Ovary (tissue), 9 donors: Measurements from ENCODE around the gene HNRNPAB. TPM values are rescaled to one million over a fixed set of nuclear protein-coding genes. Genes with fewer than 3 reads are reported as not detected.

Experiments used
- DNase-seq, 5 donors: peaks; one replicate each; pipeline ENCODE4 v3.0.0-alpha.2; 2019 to 2020
- H3K27ac ChIP-seq, 2 donors: fragments of 200-600 bp; one replicate each; pipeline versions ENCODE4 v1.5.1 to v1.8.0; 2019 to 2022
- H3K27me3 ChIP-seq: fragments of 200-600 bp; one replicate; pipeline ENCODE4 v1.8.0; 2022
- H3K36me3 ChIP-seq: fragments of 200-600 bp; sonication (generic); one replicate; pipeline ENCODE4 v1.5.1; 2019
- H3K4me1 ChIP-seq: one replicate; pipeline ENCODE4 v1.8.1; 2013; ENCODE audit warnings: mild to moderate bottlenecking, moderate library complexity; ENCODE audit not compliant: insufficient read depth
- H3K4me3 ChIP-seq: fragments of 200-600 bp; sonication (generic); one replicate; pipeline ENCODE4 v1.5.1; 2017
- H3K9me3 ChIP-seq, 2 donors: fragments of 200-600 bp in 1 of 2; sonication (generic) in 1 of 2; one replicate each; pipeline versions ENCODE4 v1.5.1 to v1.8.1; 2013 to 2019; ENCODE audit warnings: mild to moderate bottlenecking in 1 of 2, moderate library complexity in 1 of 2
- EP300 ChIP-seq: sonication (generic); formaldehyde crosslinking; IDR thresholded peaks from one replicate; pipeline ENCODE4 v1.6.1; 2017; ENCODE audit warnings: antibody characterized with exemption
- POLR2A ChIP-seq: fragments of 450-650 bp; IDR thresholded peaks from one replicate; pipeline ENCODE4 v1.6.1; 2017; ENCODE audit warnings: antibody characterized with exemption, mild to moderate bottlenecking, moderate library complexity
- WGBS, 3 donors: extraction: QIAGEN DNeasy Blood & Tissue Kit in 1 of 3; methylation state at CpG; one replicate each; pipeline versions ENCODE4 v1.1.5 to v1.1.7; 2013 to 2017; 5-methylcytosine and 5-hydroxymethylcytosine counted together
- intact Hi-C, 4 donors: fragments of 100-400 bp; cut with DNase I; formaldehyde crosslinking; loops; one replicate each; pipeline versions ENCODE4 v1.11.0 to v1.15.1; 2022 to 2023
- polyA plus RNA-seq, 2 donors: library from polyadenylated mRNA; stranded (reverse); fragments of 200-250 nt in 1 of 2; fragments of 350-450 nt in 1 of 2; fragmentation: Illumina TruSeq in 1 of 2; extraction: RNeasy Lipid Tissue Mini Kit (QIAGEN cat#74804) in 1 of 2; gene quantifications; one replicate each; pipeline ENCODE4 v1.2.3, GENCODE V29; 2013 to 2014
- total RNA-seq, 7 donors: library from RNA; depleted of rRNA in 2 of 7; stranded (reverse); fragments of >200 nt in 2 of 7; fragmentation: NEBNext Ultra II Directional in 3 of 7; extraction: Animal tissue kit (Norgen Biotek cat#: 25700) in 3 of 7; gene quantifications; one replicate each; pipeline versions ENCODE4 v1.1.0 to v1.2.4, GENCODE V29; 2016 to 2023
- TF ChIP-seq, protein P1 (sequence below), 3 donors: fragments of 450-650 bp in 2 of 3; fragments of 200-600 bp in 1 of 3; IDR thresholded peaks; one replicate each; pipeline versions ENCODE4 v1.5.1 to v1.8.0; 2016 to 2022; ENCODE audit warnings: antibody characterized with exemption in 3 of 3, mild to moderate bottlenecking in 1 of 3
- donor health status: DM: no; HTN: no; CAD: no; lungs with moderate emphysema.
- donor health status: DM: no; HTN: no; CAD: no.
- donor health status: Bipolar disorder and iron deficiency.
- donor health status: DM: yes; HTN: yes; CAD: no.
- donor health status: DM: no; HTN: no; CAD: no.
- donor health status: DM: yes; HTN: yes; CAD: no.

Gene HNRNPAB
- total and polyA plus RNA-seq, 9 donors, result 42.0 to 132 (median 102) TPM

- Histone ChIP-seq H3K36me3 (no peaks in the 10 kb centered on the region), H3K27me3 (no peaks in the 10 kb centered on the region), H3K27ac (no peak overlapping the region), H3K4me1 (no peaks in the 10 kb centered on the region), H3K9me3 (no peaks in the 10 kb centered on the region), H3K4me3 (no peak overlapping the region)
- no peak for DNase-seq
- WGBS, 3 donors, result 76 to 82% (median 81%) methylated on average over 10 of the region's 10 CpGs
- TF ChIP-seq, protein P1, sequence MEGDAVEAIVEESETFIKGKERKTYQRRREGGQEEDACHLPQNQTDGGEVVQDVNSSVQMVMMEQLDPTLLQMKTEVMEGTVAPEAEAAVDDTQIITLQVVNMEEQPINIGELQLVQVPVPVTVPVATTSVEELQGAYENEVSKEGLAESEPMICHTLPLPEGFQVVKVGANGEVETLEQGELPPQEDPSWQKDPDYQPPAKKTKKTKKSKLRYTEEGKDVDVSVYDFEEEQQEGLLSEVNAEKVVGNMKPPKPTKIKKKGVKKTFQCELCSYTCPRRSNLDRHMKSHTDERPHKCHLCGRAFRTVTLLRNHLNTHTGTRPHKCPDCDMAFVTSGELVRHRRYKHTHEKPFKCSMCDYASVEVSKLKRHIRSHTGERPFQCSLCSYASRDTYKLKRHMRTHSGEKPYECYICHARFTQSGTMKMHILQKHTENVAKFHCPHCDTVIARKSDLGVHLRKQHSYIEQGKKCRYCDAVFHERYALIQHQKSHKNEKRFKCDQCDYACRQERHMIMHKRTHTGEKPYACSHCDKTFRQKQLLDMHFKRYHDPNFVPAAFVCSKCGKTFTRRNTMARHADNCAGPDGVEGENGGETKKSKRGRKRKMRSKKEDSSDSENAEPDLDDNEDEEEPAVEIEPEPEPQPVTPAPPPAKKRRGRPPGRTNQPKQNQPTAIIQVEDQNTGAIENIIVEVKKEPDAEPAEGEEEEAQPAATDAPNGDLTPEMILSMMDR (IDR thresholded peaks at IDR 0.05), result no peak
- TF ChIP-seq EP300 (no peak), POLR2A (no peak)
- intact Hi-C loops, result no loop called here
Observed at GRCh38 chr5:178242416-178242815, 38.1 kb downstream of the HNRNPAB start.

DNA sequence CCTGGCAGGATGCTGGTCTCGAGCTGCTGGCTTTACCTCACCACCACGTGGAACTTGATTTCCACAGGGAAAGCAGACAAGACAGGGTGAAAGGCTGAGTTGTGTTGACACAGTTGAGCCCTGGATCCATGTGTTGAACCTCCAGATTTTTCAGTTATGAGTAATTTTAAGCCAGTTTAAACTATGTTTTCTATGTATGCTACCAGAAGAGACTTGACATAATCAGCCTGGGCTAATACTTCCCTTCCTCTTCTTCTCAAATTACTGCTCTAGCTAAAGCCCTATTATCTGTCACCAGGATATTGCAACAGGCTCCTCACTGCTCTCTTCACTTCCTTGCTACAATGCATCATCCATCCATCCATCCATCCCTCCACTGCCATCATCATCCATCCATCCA lies 40.2 kb downstream of the HNRNPAB start:
- Histone ChIP-seq H3K27me3 (no peaks in the 10 kb centered on the region), H3K4me3 (no peak overlapping the region), H3K4me1 (no peaks in the 10 kb centered on the region), H3K36me3 (no peaks in the 10 kb centered on the region), H3K27ac (no peak overlapping the region), H3K9me3 (no peaks in the 10 kb centered on the region)
- 77 to 93% (median 86%) methylated on average over 2 of the region's 2 CpGs for WGBS, 3 donors
- TF ChIP-seq EP300 (no peak), POLR2A (no peak)
- TF ChIP-seq, protein P1 (IDR thresholded peaks at IDR 0.05), result no peak
- no peak for DNase-seq
- intact Hi-C loops, result no loop called here

DNA sequence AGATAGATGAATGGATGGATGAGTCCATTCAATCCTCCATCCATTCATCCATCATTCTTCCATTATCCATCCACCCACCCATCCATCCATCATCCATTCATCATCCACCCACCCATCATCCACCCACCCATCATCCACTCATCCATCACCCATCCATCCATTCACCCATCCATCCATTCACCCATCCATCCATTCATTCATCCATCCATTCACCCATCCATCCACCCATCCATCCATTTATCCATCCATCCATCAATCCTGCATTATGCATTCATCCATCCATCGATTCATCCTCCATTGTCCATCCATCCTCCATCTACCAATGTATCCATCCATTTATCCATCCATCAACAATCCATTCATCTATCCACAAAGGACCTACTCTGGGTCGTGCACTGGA lies 41.1 kb downstream of the HNRNPAB start:
- Histone ChIP-seq H3K36me3 (no peaks in the 10 kb centered on the region), H3K27me3 (no peaks in the 10 kb centered on the region), H3K9me3 (no peaks in the 10 kb centered on the region), H3K4me3 (no peak overlapping the region), H3K4me1 (no peaks in the 10 kb centered on the region), H3K27ac (no peak overlapping the region)
- no peak for TF ChIP-seq EP300
- no peak for TF ChIP-seq POLR2A
- TF ChIP-seq, protein P1 (IDR thresholded peaks at IDR 0.05), result no peak
- no peak for DNase-seq
- intact Hi-C loops, result no loop called here
- 81 to 94% (median 83%) methylated on average over 2 of the region's 2 CpGs for WGBS, 3 donors

- no peak overlapping the region for H3K27ac ChIP-seq
- intact Hi-C loops, result no loop called here
- no peaks in the 10 kb centered on the region for H3K27me3 ChIP-seq
- WGBS, 3 donors, result 69 to 80% (median 77%) methylated on average over 14 to 15 of the region's 15 CpGs
- H3K4me1 ChIP-seq, result no peaks in the 10 kb centered on the region
- no peak for TF ChIP-seq EP300
- TF ChIP-seq, protein P1 (IDR thresholded peaks at IDR 0.05), result no peak
- H3K4me3 ChIP-seq, result no peak overlapping the region
- no peak for DNase-seq
- H3K36me3 ChIP-seq, result no peaks in the 10 kb centered on the region
- H3K9me3 ChIP-seq, result no peaks in the 10 kb centered on the region
Observed at GRCh38 chr5:178246624-178247279, 42.4 kb downstream of the HNRNPAB start.
